Sigmoid colon (tissue), 7 donors: ENCODE results near the gene NOTUM. TPM values are rescaled to one million over a fixed set of nuclear protein-coding genes. Genes with fewer than 3 reads are reported as not detected.

ENCODE experiments used
- DNase-seq: peaks from one replicate; pipeline ENCODE4 v3.0.0-alpha.2; 2019
- H3K27ac ChIP-seq, 4 donors: fragments of 200-600 bp; sonication (generic); one replicate each; pipeline ENCODE4 v1.5.1; 2016 to 2019; ENCODE audit warnings: mild to moderate bottlenecking in 1 of 4
- H3K27me3 ChIP-seq, 3 donors: fragments of 200-600 bp; sonication (generic); one replicate each; pipeline ENCODE4 v1.5.1; 2019; ENCODE audit warnings: mild to moderate bottlenecking in 1 of 3
- H3K36me3 ChIP-seq, 4 donors: fragments of 200-600 bp; sonication (generic); one replicate each; pipeline ENCODE4 v1.5.1; 2016 to 2019
- H3K4me1 ChIP-seq, 4 donors: fragments of 200-600 bp; sonication (generic); one replicate each; pipeline ENCODE4 v1.5.1; 2017 to 2019
- H3K4me3 ChIP-seq, 4 donors: fragments of 200-600 bp; sonication (generic); one replicate each; pipeline ENCODE4 v1.5.1; 2017 to 2019; ENCODE audit warnings: mild to moderate bottlenecking in 2 of 4, moderate library complexity in 1 of 4
- H3K9me3 ChIP-seq, 4 donors: fragments of 200-600 bp in 3 of 4; sonication (generic) in 3 of 4; one replicate each; pipeline versions ENCODE4 v1.5.1 to v1.6.1; 2013 to 2019
- CTCF ChIP-seq, 4 experiments: fragments of 450-650 bp in 3 of 4; fragments of 200-600 bp in 1 of 4; IDR thresholded peaks; one replicate each; pipeline ENCODE4 v1.5.1; 2016 to 2019; ENCODE audit warnings: antibody characterized with exemption in 4 of 4, mild to moderate bottlenecking in 3 of 4, moderate library complexity in 2 of 4
- EP300 ChIP-seq, 4 donors: sonication (generic); formaldehyde crosslinking; IDR thresholded peaks; one replicate each; pipeline ENCODE4 v1.6.1; 2017; ENCODE audit warnings: antibody characterized with exemption in 4 of 4
- POLR2A ChIP-seq, 2 donors: fragments of 450-650 bp; IDR thresholded peaks; one replicate each; pipeline ENCODE4 v1.6.1; 2016; ENCODE audit warnings: antibody characterized with exemption in 2 of 2, mild to moderate bottlenecking in 2 of 2, moderate library complexity in 2 of 2
- POLR2AphosphoS5 ChIP-seq, 4 donors: sonication (generic); formaldehyde crosslinking; IDR thresholded peaks; one replicate each; pipeline ENCODE4 v1.6.1; 2017; ENCODE audit warnings: antibody characterized with exemption in 4 of 4
- WGBS, 2 donors: extraction: QIAGEN DNeasy Blood & Tissue Kit; methylation state at CpG; one replicate each; pipeline ENCODE4 v1.1.7; 2013; 5-methylcytosine and 5-hydroxymethylcytosine counted together
- intact Hi-C: fragments of 100-400 bp; cut with DNase I; formaldehyde crosslinking; loops from one replicate; pipeline ENCODE4 v1.15.1; 2023
- polyA plus RNA-seq, 3 donors: library from polyadenylated mRNA; stranded (reverse); fragments of 200-250 nt; gene quantifications; one replicate each; pipeline ENCODE4 v1.2.3, GENCODE V29; 2013
- total RNA-seq, 4 donors: library from RNA; depleted of rRNA; stranded (reverse); fragments of >200 nt; gene quantifications; one replicate each; pipeline ENCODE4 v1.1.0, GENCODE V29; 2016
- donor health status: healthy with polysubstance abuse.
- donor health status: Bipolar disorder and iron deficiency.
- donor health status: healthy.

The NOTUM gene
- total and polyA plus RNA-seq, 7 donors, result 0.22 TPM; not detected in 6

- H3K27ac ChIP-seq, result no peak overlapping the region
- TF ChIP-seq POLR2A (IDR thresholded peaks at IDR 0.05) (no peak), POLR2AphosphoS5 (IDR thresholded peaks at IDR 0.05) (no peak), EP300 (IDR thresholded peaks at IDR 0.05) (no peak), CTCF (IDR thresholded peaks at IDR 0.05) (no peak)
- intact Hi-C loops, result no loop called here
These were observed 21.1 kb downstream of the NOTUM start for GRCh38 chr17:81939881-81940385.

GRCh38 chr17:81939218-81939617 lies 21.8 kb downstream of the NOTUM start:
- intact Hi-C loops, result no loop called here
- Histone ChIP-seq H3K27me3 (peaks cover 0 to 32% (median 11%) of the 10 kb centered on the region in 3 donors), H3K9me3 (no peaks in the 10 kb centered on the region), H3K27ac (no peak overlapping the region), H3K36me3 (no peaks in the 10 kb centered on the region), H3K4me3 (no peak overlapping the region), H3K4me1 (peaks cover 0 to 23% (median 14%) of the 10 kb centered on the region in 4 donors)
- no peak for TF ChIP-seq POLR2AphosphoS5 (IDR thresholded peaks at IDR 0.05)
- TF ChIP-seq CTCF (IDR thresholded peaks at IDR 0.05), result no peak
- no peak for TF ChIP-seq POLR2A (IDR thresholded peaks at IDR 0.05)
- TF ChIP-seq EP300 (IDR thresholded peaks at IDR 0.05), result no peak
- WGBS, 2 donors, result 64 to 80% methylated on average over 15 of the region's 15 CpGs
- no peak for DNase-seq

More at GRCh38 chr17:81939881-81940385, 21.1 kb downstream of the NOTUM start:
- Histone ChIP-seq H3K36me3 (no peaks in the 10 kb centered on the region), H3K9me3 (no peaks in the 10 kb centered on the region), H3K27me3 (peaks cover 0 to 39% (median 11%) of the 10 kb centered on the region in 3 donors), H3K4me1 (peaks cover 0 to 23% (median 14%) of the 10 kb centered on the region in 4 donors), H3K4me3 (no peak overlapping the region)
- WGBS, 2 donors, result 85 to 90% methylated on average over 21 of the region's 21 CpGs
- peak; percentile 71 for DNase-seq

GRCh38 chr17:81935709-81936084 lies 25.3 kb downstream of the NOTUM start:
- no peak for DNase-seq
- Histone ChIP-seq H3K27ac (no peak overlapping the region), H3K27me3 (no peaks in the 10 kb centered on the region), H3K4me1 (peaks cover 0 to 23% (median 14%) of the 10 kb centered on the region in 4 donors), H3K4me3 (no peak overlapping the region), H3K9me3 (no peaks in the 10 kb centered on the region), H3K36me3 (no peaks in the 10 kb centered on the region)
- WGBS, 2 donors, result 88 to 90% methylated on average over 6 of the region's 6 CpGs
- intact Hi-C loops, result no loop called here
- TF ChIP-seq CTCF (IDR thresholded peaks at IDR 0.05) (no peak), EP300 (IDR thresholded peaks at IDR 0.05) (no peak), POLR2A (IDR thresholded peaks at IDR 0.05) (no peak), POLR2AphosphoS5 (IDR thresholded peaks at IDR 0.05) (no peak)

- TF ChIP-seq POLR2A (IDR thresholded peaks at IDR 0.05) (no peak), EP300 (IDR thresholded peaks at IDR 0.05) (no peak), POLR2AphosphoS5 (IDR thresholded peaks at IDR 0.05) (no peak)
- no peak for DNase-seq
- 95% methylated on average over 38 of the region's 38 CpGs for WGBS, 2 donors
These were observed 25.9 kb downstream of the NOTUM start for GRCh38 chr17:81934850-81935708.

GRCh38 chr17:81934098-81934757 lies 26.8 kb downstream of the NOTUM start:
- intact Hi-C loops, result no loop called here
- no peak overlapping the region for H3K27ac ChIP-seq
- H3K27me3 ChIP-seq, result peaks cover 0 to under 1% (median 0%) of the 10 kb centered on the region in 3 donors
- no peak overlapping the region for H3K4me3 ChIP-seq
- peaks cover 0 to 22% (median 11%) of the 10 kb centered on the region in 4 donors for H3K4me1 ChIP-seq
- no peak for DNase-seq
- no peaks in the 10 kb centered on the region for H3K36me3 ChIP-seq
- TF ChIP-seq CTCF (IDR thresholded peaks at IDR 0.05), result no peak
- TF ChIP-seq POLR2A (IDR thresholded peaks at IDR 0.05), result no peak
- TF ChIP-seq EP300 (IDR thresholded peaks at IDR 0.05), result no peak
- no peak for TF ChIP-seq POLR2AphosphoS5 (IDR thresholded peaks at IDR 0.05)
- H3K9me3 ChIP-seq, result no peaks in the 10 kb centered on the region
- WGBS, 2 donors, result 92% methylated on average over 23 of the region's 23 CpGs

More at GRCh38 chr17:81934850-81935708, 25.9 kb downstream of the NOTUM start:
- no peaks in the 10 kb centered on the region for H3K36me3 ChIP-seq
- no peak overlapping the region for H3K27ac ChIP-seq
- intact Hi-C loops, result no loop called here
- no peaks in the 10 kb centered on the region for H3K27me3 ChIP-seq
- no peak overlapping the region for H3K4me3 ChIP-seq
- no peaks in the 10 kb centered on the region for H3K9me3 ChIP-seq
- H3K4me1 ChIP-seq, result peaks cover 0 to 22% (median 13%) of the 10 kb centered on the region in 4 donors
